SH-SY5Y (cell line): ENCODE results near the gene PLIN3.

Experiments
- GATA2 ChIP-seq: IDR thresholded peaks from 2 replicates; pipeline ENCODE4 v1.6.1; 2011; ENCODE audit warnings: mild to moderate bottlenecking, low read depth, low read length
- GATA3 ChIP-seq: IDR thresholded peaks from 2 replicates; pipeline ENCODE4 v1.6.1; 2011; ENCODE audit warnings: low read depth, mild to moderate bottlenecking, low read length, moderate library complexity

DNA sequence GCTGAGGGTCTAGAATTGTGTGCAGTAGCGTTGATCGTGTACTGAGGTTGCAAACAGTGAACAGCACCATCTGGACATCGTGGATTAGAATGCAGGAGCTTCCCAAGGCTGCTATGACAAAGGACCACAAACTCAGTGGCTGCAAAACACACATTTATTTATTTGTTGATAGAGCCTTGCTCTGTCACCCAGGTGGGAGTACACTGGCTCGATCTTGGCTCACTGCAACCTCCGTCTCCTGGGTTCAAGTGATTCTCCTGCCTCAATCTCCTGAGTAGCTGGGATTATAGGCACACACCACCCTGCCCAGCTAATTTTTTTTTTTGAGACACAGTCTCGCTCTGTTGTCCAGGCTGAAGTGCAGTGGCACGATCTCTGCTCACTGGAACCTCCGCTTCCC is 39.5 kb upstream of the PLIN3 start:
- TF ChIP-seq GATA3, result no peak
- TF ChIP-seq GATA2, result no peak
